ENCODE results near the gene FGFR2. TPM values are rescaled to one million over a fixed set of nuclear protein-coding genes. Genes with fewer than 3 reads are reported as not detected.

Gene FGFR2
- total RNA-seq, 3 donors from 2014 or later = 31.8 to 62.8 (median 44.3) TPM

DNA sequence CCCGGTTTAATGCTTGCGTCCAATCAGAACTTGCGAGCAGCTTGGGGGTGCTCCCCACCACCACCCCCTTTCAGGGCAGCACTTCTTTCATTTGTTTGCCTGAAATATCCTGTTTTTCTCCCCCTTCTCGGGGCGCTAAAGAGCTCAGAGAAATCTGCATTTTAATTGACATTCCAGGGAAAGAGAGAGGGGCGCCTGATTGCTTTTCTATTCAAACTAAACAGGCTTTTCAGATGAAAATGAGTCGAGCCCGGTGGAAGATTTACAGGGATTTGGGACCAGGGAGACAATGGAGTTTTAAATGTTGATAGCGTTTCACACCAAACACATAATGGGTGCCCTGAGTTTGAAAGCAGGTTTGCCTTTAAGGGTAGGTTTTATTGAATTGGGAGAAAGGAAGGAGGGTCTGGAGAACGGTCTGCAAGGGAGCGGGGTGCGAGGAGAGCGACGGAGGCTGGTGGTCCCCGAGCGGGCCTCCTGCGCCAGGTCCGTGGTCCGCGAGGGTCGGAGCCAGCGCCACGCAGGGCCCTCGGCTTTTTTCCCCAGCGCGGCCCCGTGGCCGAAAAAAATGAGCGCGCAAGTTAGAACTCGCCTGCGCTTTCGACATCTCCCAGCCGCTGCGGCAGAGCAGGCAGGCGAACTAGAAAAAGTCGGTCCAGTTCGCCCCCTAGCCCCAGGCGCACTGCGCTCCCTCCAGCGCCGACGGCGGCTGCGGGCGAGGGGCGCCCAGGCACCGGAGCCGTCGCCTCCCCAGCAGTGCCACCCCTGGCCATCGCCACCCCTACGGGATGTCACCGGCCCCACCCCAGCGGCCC lies 1.3 kb downstream of the FGFR2 start:
- Histone ChIP-seq H3K4me3 (peak overlapping the region; percentile 44 to 89 (median 63)), H3K27me3 (no peaks in the 10 kb centered on the region), H3K9me3 (no peaks in the 10 kb centered on the region), H3K27ac (peak overlapping the region; percentile 76 to 77), H3K36me3 (no peaks in the 10 kb centered on the region), H3K4me1 (peaks cover 0 to 4% of the 10 kb centered on the region in 2 donors)
- DNase-seq (ENCODE audit: low spot score in 2 of 2) = peak in 1 of 2 donors; percentile 62
- no peak for TF ChIP-seq POLR2A (IDR thresholded peaks at IDR 0.05)
- TF ChIP-seq POLR2AphosphoS5 (IDR thresholded peaks at IDR 0.05) = peak in 1 of 3 donors; percentile 20
- intact Hi-C loops (cut with DNase I; ENCODE audit: low total_unique reads) = no loop called here

- Histone ChIP-seq H3K9me3 (no peaks in the 10 kb centered on the region), H3K27me3 (no peaks in the 10 kb centered on the region), H3K4me3 (peak overlapping the region; percentile 44 to 89 (median 63)), H3K36me3 (no peaks in the 10 kb centered on the region), H3K4me1 (peaks cover 0 to 4% of the 10 kb centered on the region in 2 donors), H3K27ac (peak overlapping the region; percentile 76 to 77)
- no peak for TF ChIP-seq POLR2AphosphoS5 (IDR thresholded peaks at IDR 0.05)
- TF ChIP-seq, protein P1, sequence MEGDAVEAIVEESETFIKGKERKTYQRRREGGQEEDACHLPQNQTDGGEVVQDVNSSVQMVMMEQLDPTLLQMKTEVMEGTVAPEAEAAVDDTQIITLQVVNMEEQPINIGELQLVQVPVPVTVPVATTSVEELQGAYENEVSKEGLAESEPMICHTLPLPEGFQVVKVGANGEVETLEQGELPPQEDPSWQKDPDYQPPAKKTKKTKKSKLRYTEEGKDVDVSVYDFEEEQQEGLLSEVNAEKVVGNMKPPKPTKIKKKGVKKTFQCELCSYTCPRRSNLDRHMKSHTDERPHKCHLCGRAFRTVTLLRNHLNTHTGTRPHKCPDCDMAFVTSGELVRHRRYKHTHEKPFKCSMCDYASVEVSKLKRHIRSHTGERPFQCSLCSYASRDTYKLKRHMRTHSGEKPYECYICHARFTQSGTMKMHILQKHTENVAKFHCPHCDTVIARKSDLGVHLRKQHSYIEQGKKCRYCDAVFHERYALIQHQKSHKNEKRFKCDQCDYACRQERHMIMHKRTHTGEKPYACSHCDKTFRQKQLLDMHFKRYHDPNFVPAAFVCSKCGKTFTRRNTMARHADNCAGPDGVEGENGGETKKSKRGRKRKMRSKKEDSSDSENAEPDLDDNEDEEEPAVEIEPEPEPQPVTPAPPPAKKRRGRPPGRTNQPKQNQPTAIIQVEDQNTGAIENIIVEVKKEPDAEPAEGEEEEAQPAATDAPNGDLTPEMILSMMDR (IDR thresholded peaks at IDR 0.05) = no peak
- TF ChIP-seq POLR2A (IDR thresholded peaks at IDR 0.05) = no peak
- intact Hi-C loops (cut with DNase I; ENCODE audit: low total_unique reads) = no loop called here
- no peak for DNase-seq (ENCODE audit: low spot score in 2 of 2)
Observed at GRCh38 chr10:121595806-121596688, 2.2 kb downstream of the FGFR2 start.

DNA sequence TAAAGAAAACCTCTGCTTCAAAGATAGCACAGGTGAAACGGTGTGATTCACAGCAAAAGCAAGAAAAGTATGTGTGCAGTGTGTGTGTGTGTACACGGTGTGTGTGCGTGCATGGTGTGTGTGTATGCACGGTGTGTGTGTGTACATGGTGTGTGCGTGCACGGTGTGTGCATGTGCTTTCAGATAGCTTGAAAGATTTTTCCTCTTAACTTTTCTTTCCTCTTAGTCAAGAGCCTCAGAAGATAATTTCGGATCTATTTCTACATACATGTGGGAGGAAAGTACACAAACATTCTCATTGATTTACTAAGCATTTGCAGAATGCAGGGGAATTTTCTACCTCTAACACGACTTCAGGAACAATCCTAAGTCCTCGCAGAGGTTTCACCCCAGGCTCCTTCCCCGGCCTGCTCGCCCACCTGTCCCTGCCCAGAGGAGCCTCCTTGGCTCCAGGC lies 2.9 kb downstream of the FGFR2 start:
- intact Hi-C loops (cut with DNase I; ENCODE audit: low total_unique reads) = no loop called here
- Histone ChIP-seq H3K27ac (peak overlapping the region; percentile 76 to 77), H3K4me1 (peaks cover 0 to 4% of the 10 kb centered on the region in 2 donors), H3K36me3 (no peaks in the 10 kb centered on the region), H3K9me3 (no peaks in the 10 kb centered on the region), H3K4me3 (peak overlapping the region in 2 of 3 donors; percentile 63 to 89), H3K27me3 (no peaks in the 10 kb centered on the region)
- DNase-seq (ENCODE audit: low spot score in 2 of 2) = no peak
- TF ChIP-seq, protein P1 (IDR thresholded peaks at IDR 0.05) = no peak
- TF ChIP-seq POLR2A (IDR thresholded peaks at IDR 0.05) (no peak), POLR2AphosphoS5 (IDR thresholded peaks at IDR 0.05) (no peak)

GRCh38 chr10:121594623-121595350 lies 3.5 kb downstream of the FGFR2 start:
- Histone ChIP-seq H3K4me3 (peak overlapping the region in 2 of 3 donors; percentile 63 to 89), H3K4me1 (peaks cover 0 to 4% of the 10 kb centered on the region in 2 donors), H3K36me3 (no peaks in the 10 kb centered on the region), H3K27me3 (no peaks in the 10 kb centered on the region), H3K27ac (peak overlapping the region; percentile 37 to 76), H3K9me3 (no peaks in the 10 kb centered on the region)
- TF ChIP-seq POLR2AphosphoS5 (IDR thresholded peaks at IDR 0.05) (no peak), POLR2A (IDR thresholded peaks at IDR 0.05) (no peak)
- TF ChIP-seq, protein P1 (IDR thresholded peaks at IDR 0.05) = no peak
- no peak for DNase-seq (ENCODE audit: low spot score in 2 of 2)
- intact Hi-C loops (cut with DNase I; ENCODE audit: low total_unique reads) = no loop called here

- peak overlapping the region in 2 of 3 donors; percentile 9 to 26 for H3K4me3 ChIP-seq
- intact Hi-C loops (cut with DNase I; ENCODE audit: low total_unique reads) = no loop called here
- no peaks in the 10 kb centered on the region for H3K9me3 ChIP-seq
- peaks cover 0 to 4% of the 10 kb centered on the region in 2 donors for H3K4me1 ChIP-seq
- no peak for DNase-seq (ENCODE audit: low spot score in 2 of 2)
- peak overlapping the region in 1 of 2 donors; percentile 37 for H3K27ac ChIP-seq
- no peaks in the 10 kb centered on the region for H3K27me3 ChIP-seq
- TF ChIP-seq POLR2A (IDR thresholded peaks at IDR 0.05) (no peak), POLR2AphosphoS5 (IDR thresholded peaks at IDR 0.05) (no peak)
- TF ChIP-seq, protein P1 (IDR thresholded peaks at IDR 0.05) = no peak
- no peaks in the 10 kb centered on the region for H3K36me3 ChIP-seq
Observed at GRCh38 chr10:121594076-121594475, 4.2 kb downstream of the FGFR2 start.

Measured in breast epithelium (tissue), 4 donors.